T-cell (primary cell): ENCODE data around the gene C4B. TPM values are rescaled to one million over a fixed set of nuclear protein-coding genes. Genes with fewer than 3 reads are reported as not detected.
"Not testable (repeated sequence)": the region's sequence is repeated elsewhere in the genome, so short reads cannot be mapped to it uniquely, and the experiment has no call there.

Experiments
- ATAC-seq, 4 experiments: fragments of 200-7000 bp in 3 of 4; fragments of 150-1000 bp in 1 of 4; cut with Tn5 transposase; replicated peaks in 1 of 4; 1 replicate in 3 of 4; 2 replicates in 1 of 4; pipeline ENCODE4 v1.10.0; 2021; ENCODE audit warnings: moderate library complexity in 3 of 4, mild to moderate bottlenecking in 2 of 4, moderate number of reproducible peaks in 1 of 4
- CTCF ChIA-PET, 2 donors: fragments of 300-600 bp; sonication (Branson Sonifier 250); formaldehyde crosslinking; loops; one replicate each; lab custom pipeline; 2022; ENCODE audit warnings: antibody characterized with exemption in 2 of 2; lab: Charles Lee
- POLR2A ChIA-PET, 2 donors: fragments of 300-600 bp; sonication (Branson Sonifier 250); formaldehyde crosslinking; loops; one replicate each; lab custom pipeline; 2022; ENCODE audit warnings: antibody characterized with exemption in 2 of 2; lab: Charles Lee
- DNase-seq, 35 experiments: peaks; one replicate each; pipeline versions ENCODE4 v3.0.0 to v3.0.0-alpha.2; 2013 to 2023
- H3K27ac ChIP-seq: one replicate; pipeline ENCODE4 v1.5.1; 2013; ENCODE audit warnings: low read length
- H3K27me3 ChIP-seq, 2 experiments: replicated peaks in 1 of 2; 1 replicate in 1 of 2; 2 replicates in 1 of 2; pipeline versions ENCODE4 v1.6.1 to v1.7.0; 2013; ENCODE audit warnings: low read length in 1 of 2, mixed read lengths in 1 of 2; ENCODE audit not compliant: control insufficient read depth in 2 of 2, insufficient read depth in 2 of 2; ENCODE audit errors: extremely low read depth in 1 of 2
- H3K36me3 ChIP-seq, 2 donors: 1 replicate in 1 of 2; 2 replicates in 1 of 2; pipeline versions ENCODE4 v1.6.1 to v1.7.0; 2013; ENCODE audit warnings: low read length in 1 of 2; ENCODE audit not compliant: control insufficient read depth in 2 of 2, insufficient read depth in 1 of 2; ENCODE audit errors: extremely low read depth in 1 of 2
- H3K4me1 ChIP-seq, 2 experiments: 1 replicate in 1 of 2; 2 replicates in 1 of 2; pipeline versions ENCODE4 v1.6.1 to v1.7.0; 2013; ENCODE audit warnings: low read length in 2 of 2, mixed read lengths in 1 of 2; ENCODE audit not compliant: insufficient read depth in 2 of 2, control insufficient read depth in 1 of 2; ENCODE audit errors: extremely low read depth in 1 of 2
- H3K4me3 ChIP-seq, 2 donors: 1 replicate in 1 of 2; 2 replicates in 1 of 2; pipeline versions ENCODE4 v1.5.1 to v1.7.0; 2013; ENCODE audit warnings: mild to moderate bottlenecking in 2 of 2, low read length in 1 of 2, moderate library complexity in 1 of 2; ENCODE audit not compliant: control insufficient read depth in 1 of 2; ENCODE audit errors: extremely low read depth in 1 of 2
- H3K9me3 ChIP-seq: 2 replicates; pipeline ENCODE4 v1.7.0; 2013
- H3K27ac Mint-ChIP-seq, 2 donors: one replicate each; pipeline ENCODE4 v1.8.0; 2020 to 2021; ENCODE audit warnings: mild to moderate bottlenecking in 2 of 2, mixed read lengths in 2 of 2
- H3K27me3 Mint-ChIP-seq, 2 donors: one replicate each; pipeline ENCODE4 v1.8.0; 2021 to 2022; ENCODE audit warnings: mixed read lengths in 2 of 2
- H3K36me3 Mint-ChIP-seq: one replicate; pipeline ENCODE4 v1.8.0; 2021; ENCODE audit warnings: mixed read lengths
- H3K4me1 Mint-ChIP-seq, 3 donors: one replicate each; pipeline ENCODE4 v1.8.0; 2020 to 2022; ENCODE audit warnings: mixed read lengths in 3 of 3, mild to moderate bottlenecking in 1 of 3
- H3K4me3 Mint-ChIP-seq, 3 donors: one replicate each; pipeline ENCODE4 v1.8.0; 2020 to 2022; ENCODE audit warnings: mild to moderate bottlenecking in 3 of 3, mixed read lengths in 3 of 3, moderate library complexity in 3 of 3
- H3K9me3 Mint-ChIP-seq, 3 donors: one replicate each; pipeline ENCODE4 v1.8.0; 2020 to 2022; ENCODE audit warnings: mixed read lengths in 3 of 3
- WGBS: methylation state at CpG from one replicate; pipeline ENCODE4 v1.1.5; 2013; ENCODE audit warnings: missing lambda C conversion rate; ENCODE audit not compliant: insufficient coverage; 5-methylcytosine and 5-hydroxymethylcytosine counted together
- total RNA-seq, 35 experiments: library from RNA in 6 of 35; stranded (reverse) in 6 of 35; fragments of 120-200 nt in 1 of 35; gene quantifications; one replicate each; pipeline versions ENCODE4 v1.2.1 to v1.2.4 and lab custom pipeline; 2013 to 2026

C4B gene
- total RNA-seq, 5 donors from 2014 or later (not counting 1 experiment from before 2014, with no cell fraction given), result 5.5 to 8.4 (median 7.5) TPM

GRCh38 chr6:32037136-32037535, 22.5 kb downstream of the C4B start:
- CTCF ChIA-PET, H3K27ac ChIP-seq, H3K36me3 Mint-ChIP-seq, DNase-seq, H3K27me3 ChIP-seq, POLR2A ChIA-PET, H3K27ac Mint-ChIP-seq, H3K9me3 Mint-ChIP-seq, H3K27me3 Mint-ChIP-seq, H3K9me3 ChIP-seq, H3K36me3 ChIP-seq, H3K4me1 ChIP-seq, H3K4me3 ChIP-seq, ATAC-seq: not testable (repeated sequence)
- H3K4me3 Mint-ChIP-seq, result peak overlapping the region in 1 of 3 donors; percentile 44
- WGBS, result no CpG with 5 or more reads among the region's 5 CpGs
- H3K4me1 Mint-ChIP-seq, result peaks cover 8 to 11% (median 10%) of the 10 kb centered on the region in 3 donors

- H3K4me3 ChIP-seq, H3K36me3 ChIP-seq, H3K9me3 Mint-ChIP-seq, H3K27me3 ChIP-seq, H3K36me3 Mint-ChIP-seq, H3K27ac ChIP-seq, H3K27me3 Mint-ChIP-seq, H3K9me3 ChIP-seq, DNase-seq, POLR2A ChIA-PET, CTCF ChIA-PET, H3K4me1 ChIP-seq: not testable (repeated sequence)
- peaks cover 8 to 11% (median 10%) of the 10 kb centered on the region in 3 donors for H3K4me1 Mint-ChIP-seq
- peak within 1 kb of the TSS in 1 of 3 donors; percentile 44 for H3K4me3 Mint-ChIP-seq
- H3K27ac Mint-ChIP-seq, result peak within 1 kb of the TSS; percentile 79 to 88
- 100% methylated on average over 2 of the region's 19 CpGs for WGBS
- ATAC-seq, result peak; percentile 87 to 97 (median 92)
Measured at GRCh38 chr6:32037598-32038524, 23.3 kb downstream of the C4B start, which contains the start of gene CYP21A2. CYP21A2 (plus strand) TSS chr6:32038415; CDS start chr6:32038423, 8 bp downstream.

- H3K27me3 Mint-ChIP-seq, H3K4me3 ChIP-seq, ATAC-seq, DNase-seq, H3K36me3 Mint-ChIP-seq, H3K9me3 ChIP-seq, H3K4me3 Mint-ChIP-seq, H3K27ac ChIP-seq, H3K36me3 ChIP-seq, CTCF ChIA-PET, H3K27me3 ChIP-seq, POLR2A ChIA-PET, H3K9me3 Mint-ChIP-seq, H3K27ac Mint-ChIP-seq, H3K4me1 ChIP-seq: not testable (repeated sequence)
- peaks cover 8 to 11% (median 10%) of the 10 kb centered on the region in 3 donors for H3K4me1 Mint-ChIP-seq
- no CpG with 5 or more reads among the region's 5 CpGs for WGBS
Measured at GRCh38 chr6:32038878-32039277, 24.3 kb downstream of the C4B start.

DNA sequence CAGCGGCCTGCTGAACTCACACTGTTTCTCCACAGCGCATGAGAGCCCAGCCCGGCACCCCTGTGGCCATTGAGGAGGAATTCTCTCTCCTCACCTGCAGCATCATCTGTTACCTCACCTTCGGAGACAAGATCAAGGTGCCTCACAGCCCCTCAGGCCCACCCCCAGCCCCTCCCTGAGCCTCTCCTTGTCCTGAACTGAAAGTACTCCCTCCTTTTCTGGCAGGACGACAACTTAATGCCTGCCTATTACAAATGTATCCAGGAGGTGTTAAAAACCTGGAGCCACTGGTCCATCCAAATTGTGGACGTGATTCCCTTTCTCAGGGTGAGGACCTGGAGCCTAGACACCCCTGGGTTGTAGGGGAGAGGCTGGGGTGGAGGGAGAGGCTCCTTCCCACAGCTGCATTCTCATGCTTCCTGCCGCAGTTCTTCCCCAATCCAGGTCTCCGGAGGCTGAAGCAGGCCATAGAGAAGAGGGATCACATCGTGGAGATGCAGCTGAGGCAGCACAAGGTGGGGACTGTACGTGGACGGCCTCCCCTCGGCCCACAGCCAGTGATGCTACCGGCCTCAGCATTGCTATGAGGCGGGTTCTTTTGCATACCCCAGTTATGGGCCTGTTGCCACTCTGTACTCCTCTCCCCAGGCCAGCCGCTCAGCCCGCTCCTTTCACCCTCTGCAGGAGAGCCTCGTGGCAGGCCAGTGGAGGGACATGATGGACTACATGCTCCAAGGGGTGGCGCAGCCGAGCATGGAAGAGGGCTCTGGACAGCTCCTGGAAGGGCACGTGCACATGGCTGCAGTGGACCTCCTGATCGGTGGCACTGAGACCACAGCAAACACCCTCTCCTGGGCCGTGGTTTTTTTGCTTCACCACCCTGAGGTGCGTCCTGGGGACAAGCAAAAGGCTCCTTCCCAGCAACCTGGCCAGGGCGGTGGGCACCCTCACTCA, 25.0 kb downstream of the C4B start:
- DNase-seq, H3K36me3 Mint-ChIP-seq, H3K27me3 ChIP-seq: not testable (repeated sequence)

DNA sequence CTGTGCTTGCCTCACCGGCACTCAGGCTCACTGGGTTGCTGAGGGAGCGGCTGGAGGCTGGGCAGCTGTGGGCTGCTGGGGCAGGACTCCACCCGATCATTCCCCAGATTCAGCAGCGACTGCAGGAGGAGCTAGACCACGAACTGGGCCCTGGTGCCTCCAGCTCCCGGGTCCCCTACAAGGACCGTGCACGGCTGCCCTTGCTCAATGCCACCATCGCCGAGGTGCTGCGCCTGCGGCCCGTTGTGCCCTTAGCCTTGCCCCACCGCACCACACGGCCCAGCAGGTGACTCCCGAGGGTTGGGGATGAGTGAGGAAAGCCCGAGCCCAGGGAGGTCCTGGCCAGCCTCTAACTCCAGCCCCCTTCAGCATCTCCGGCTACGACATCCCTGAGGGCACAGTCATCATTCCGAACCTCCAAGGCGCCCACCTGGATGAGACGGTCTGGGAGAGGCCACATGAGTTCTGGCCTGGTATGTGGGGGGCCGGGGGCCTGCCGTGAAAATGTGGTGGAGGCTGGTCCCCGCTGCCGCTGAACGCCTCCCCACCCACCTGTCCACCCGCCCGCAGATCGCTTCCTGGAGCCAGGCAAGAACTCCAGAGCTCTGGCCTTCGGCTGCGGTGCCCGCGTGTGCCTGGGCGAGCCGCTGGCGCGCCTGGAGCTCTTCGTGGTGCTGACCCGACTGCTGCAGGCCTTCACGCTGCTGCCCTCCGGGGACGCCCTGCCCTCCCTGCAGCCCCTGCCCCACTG, 25.9 kb downstream of the C4B start:
- CTCF ChIA-PET, H3K36me3 ChIP-seq, POLR2A ChIA-PET, H3K9me3 ChIP-seq, DNase-seq, H3K4me3 Mint-ChIP-seq, H3K9me3 Mint-ChIP-seq, H3K4me3 ChIP-seq, H3K36me3 Mint-ChIP-seq, H3K27me3 Mint-ChIP-seq, ATAC-seq, H3K27me3 ChIP-seq, H3K27ac Mint-ChIP-seq, H3K4me1 ChIP-seq, H3K27ac ChIP-seq: not testable (repeated sequence)
- 80% methylated on average over 3 of the region's 43 CpGs for WGBS
- H3K4me1 Mint-ChIP-seq, result peaks cover 8 to 11% (median 10%) of the 10 kb centered on the region in 3 donors

More for the DNA sequence above, 25.0 kb downstream of the C4B start:
- H3K4me3 ChIP-seq, H3K9me3 ChIP-seq, CTCF ChIA-PET, H3K9me3 Mint-ChIP-seq, H3K4me1 ChIP-seq, H3K27me3 Mint-ChIP-seq, ATAC-seq, H3K27ac Mint-ChIP-seq, H3K27ac ChIP-seq, H3K36me3 ChIP-seq, H3K4me3 Mint-ChIP-seq, POLR2A ChIA-PET: not testable (repeated sequence)
- H3K4me1 Mint-ChIP-seq, result peaks cover 8 to 11% (median 10%) of the 10 kb centered on the region in 3 donors
- 82% methylated on average over 10 of the region's 24 CpGs for WGBS

DNA sequence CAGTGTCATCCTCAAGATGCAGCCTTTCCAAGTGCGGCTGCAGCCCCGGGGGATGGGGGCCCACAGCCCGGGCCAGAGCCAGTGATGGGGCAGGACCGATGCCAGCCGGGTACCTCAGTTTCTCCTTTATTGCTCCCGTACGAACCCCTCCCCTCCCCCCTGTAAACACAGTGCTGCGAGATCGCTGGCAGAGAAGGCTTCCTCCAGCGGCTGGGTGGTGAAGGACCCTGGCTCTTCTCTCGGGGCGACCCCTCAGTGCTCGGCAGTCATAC, 26.4 kb downstream of the C4B start:
- WGBS, result no CpG with 5 or more reads among the region's 13 CpGs
- H3K4me3 ChIP-seq, H3K36me3 ChIP-seq, H3K4me1 ChIP-seq, POLR2A ChIA-PET, CTCF ChIA-PET, DNase-seq, H3K4me3 Mint-ChIP-seq, H3K36me3 Mint-ChIP-seq, H3K27me3 Mint-ChIP-seq, H3K9me3 ChIP-seq, H3K27me3 ChIP-seq, H3K9me3 Mint-ChIP-seq, ATAC-seq, H3K27ac Mint-ChIP-seq, H3K27ac ChIP-seq: not testable (repeated sequence)
- peaks cover 8 to 11% (median 10%) of the 10 kb centered on the region in 3 donors for H3K4me1 Mint-ChIP-seq
